Ovary (tissue), 3 donors: ENCODE data around the gene TRRAP.

Source experiments
- EP300 ChIP-seq: sonication (generic); formaldehyde crosslinking; IDR thresholded peaks from one replicate; pipeline ENCODE4 v1.6.1; 2017; ENCODE audit warnings: antibody characterized with exemption
- POLR2A ChIP-seq: fragments of 450-650 bp; IDR thresholded peaks from one replicate; pipeline ENCODE4 v1.6.1; 2017; ENCODE audit warnings: antibody characterized with exemption, mild to moderate bottlenecking, moderate library complexity
- TF ChIP-seq, protein P1 (sequence below), 3 donors: fragments of 450-650 bp in 2 of 3; fragments of 200-600 bp in 1 of 3; IDR thresholded peaks; one replicate each; pipeline versions ENCODE4 v1.5.1 to v1.8.0; 2016 to 2022; ENCODE audit warnings: antibody characterized with exemption in 3 of 3, mild to moderate bottlenecking in 1 of 3
- donor health status: DM: no; HTN: no; CAD: no.

DNA sequence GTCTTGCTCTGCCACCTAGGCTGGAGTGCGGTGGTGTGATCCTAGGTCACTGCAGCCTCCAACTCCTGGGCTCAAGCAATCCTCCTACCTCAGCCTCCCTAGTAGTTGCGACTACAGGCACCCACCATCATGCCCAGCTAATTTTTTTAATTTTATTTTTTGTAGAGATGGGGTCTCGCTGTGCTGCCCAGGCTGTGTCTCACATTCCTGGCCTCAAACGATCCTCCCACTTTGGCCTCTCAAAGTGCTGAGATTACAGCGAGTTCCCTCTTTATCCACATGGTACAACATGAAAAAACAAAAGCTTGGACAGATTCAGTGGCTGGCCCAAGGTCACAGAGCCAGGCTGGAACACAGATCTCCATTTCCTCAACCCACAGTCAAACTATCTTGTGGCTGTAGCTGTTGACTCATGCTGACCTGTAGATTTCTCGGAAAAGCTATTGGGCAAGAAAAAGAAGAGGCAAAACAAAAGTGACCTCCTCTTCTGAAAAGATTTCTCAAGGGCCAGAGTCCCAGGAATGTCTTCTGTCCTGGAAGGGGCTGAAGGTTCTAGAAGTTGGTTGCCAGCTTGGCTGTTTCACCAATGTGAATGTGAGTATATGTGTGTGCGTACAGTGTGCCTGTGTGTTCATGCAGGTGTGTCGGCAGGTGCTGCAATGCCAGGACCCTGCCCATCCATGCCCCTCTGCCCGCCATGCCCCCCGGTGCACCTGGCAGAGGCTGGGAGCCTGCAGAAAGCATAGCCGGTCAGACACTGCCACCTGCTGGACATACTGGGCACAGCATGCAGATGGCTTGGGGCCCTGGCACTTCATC lies 36.9 kb upstream of the TRRAP start:
- TF ChIP-seq, protein P1, sequence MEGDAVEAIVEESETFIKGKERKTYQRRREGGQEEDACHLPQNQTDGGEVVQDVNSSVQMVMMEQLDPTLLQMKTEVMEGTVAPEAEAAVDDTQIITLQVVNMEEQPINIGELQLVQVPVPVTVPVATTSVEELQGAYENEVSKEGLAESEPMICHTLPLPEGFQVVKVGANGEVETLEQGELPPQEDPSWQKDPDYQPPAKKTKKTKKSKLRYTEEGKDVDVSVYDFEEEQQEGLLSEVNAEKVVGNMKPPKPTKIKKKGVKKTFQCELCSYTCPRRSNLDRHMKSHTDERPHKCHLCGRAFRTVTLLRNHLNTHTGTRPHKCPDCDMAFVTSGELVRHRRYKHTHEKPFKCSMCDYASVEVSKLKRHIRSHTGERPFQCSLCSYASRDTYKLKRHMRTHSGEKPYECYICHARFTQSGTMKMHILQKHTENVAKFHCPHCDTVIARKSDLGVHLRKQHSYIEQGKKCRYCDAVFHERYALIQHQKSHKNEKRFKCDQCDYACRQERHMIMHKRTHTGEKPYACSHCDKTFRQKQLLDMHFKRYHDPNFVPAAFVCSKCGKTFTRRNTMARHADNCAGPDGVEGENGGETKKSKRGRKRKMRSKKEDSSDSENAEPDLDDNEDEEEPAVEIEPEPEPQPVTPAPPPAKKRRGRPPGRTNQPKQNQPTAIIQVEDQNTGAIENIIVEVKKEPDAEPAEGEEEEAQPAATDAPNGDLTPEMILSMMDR (IDR thresholded peaks at IDR 0.05) = peak; percentile 32 to 93 (median 67)
- no peak for TF ChIP-seq EP300
- TF ChIP-seq POLR2A = no peak
